ENCODE results near the gene RBM20. TPM values are rescaled to one million over a fixed set of nuclear protein-coding genes. Genes with fewer than 3 reads are reported as not detected.

The RBM20 gene
- total RNA-seq, 4 donors from 2014 or later: 0.62 to 7.4 (median 3.9) TPM

GRCh38 chr10:110746254-110746826, 102.2 kb downstream of the RBM20 start:
- WGBS, 2 donors (ENCODE audit: low coverage in 1 of 2): 11 to 13% methylated on average over 1 to 4 of the region's 4 CpGs
- Histone ChIP-seq H3K27me3 (no peaks in the 10 kb centered on the region), H3K4me3 (no peak overlapping the region), H3K4me1 (peaks cover 0 to 10% (median 0%) of the 10 kb centered on the region in 3 donors), H3K36me3 (no peaks in the 10 kb centered on the region), H3K27ac (no peak overlapping the region), H3K9me3 (peaks cover 0 to 8% (median 0%) of the 10 kb centered on the region in 3 donors)
- ATAC-seq: peak; percentile 67
- TF ChIP-seq EP300 (IDR thresholded peaks at IDR 0.05): no peak
- TF ChIP-seq POLR2AphosphoS5 (IDR thresholded peaks at IDR 0.05): no peak
- TF ChIP-seq CTCF (IDR thresholded peaks at IDR 0.05): peak; percentile 71 to 85 (median 80)
- TF ChIP-seq POLR2A (IDR thresholded peaks at IDR 0.05): no peak

DNA sequence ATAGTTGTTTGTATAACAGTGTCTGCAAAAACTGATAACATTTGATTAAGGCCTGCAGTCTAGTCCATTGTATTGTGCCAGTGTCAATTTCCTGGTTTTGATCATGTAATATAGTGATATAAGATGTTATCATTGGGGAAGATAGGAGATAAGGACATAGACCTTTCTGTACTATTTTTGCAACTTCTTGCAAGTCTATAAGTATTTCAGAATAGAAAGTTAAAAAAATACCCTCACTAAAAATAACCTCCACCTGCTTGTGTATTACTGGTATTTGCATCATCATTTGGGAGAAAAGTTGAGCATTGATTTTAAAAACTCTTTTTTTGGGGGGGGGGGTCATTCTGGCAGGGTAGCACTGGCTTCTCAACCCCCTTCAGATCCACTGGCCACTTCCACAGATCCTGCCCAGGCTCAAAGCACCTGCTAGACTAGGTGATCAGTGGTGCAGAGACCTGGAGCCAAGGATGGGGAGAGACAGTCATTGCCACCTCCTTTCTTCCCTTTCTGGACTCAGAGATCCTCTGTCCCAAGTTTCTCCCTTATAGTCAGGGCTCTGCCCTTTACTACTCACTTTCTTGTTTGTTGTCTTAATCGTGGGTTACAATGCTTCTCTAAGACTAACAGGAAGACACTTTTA, 103.0 kb downstream of the RBM20 start:
- peaks cover 0 to 10% (median 0%) of the 10 kb centered on the region in 3 donors for H3K4me1 ChIP-seq
- H3K9me3 ChIP-seq: peaks cover 0 to 8% (median 0%) of the 10 kb centered on the region in 3 donors
- TF ChIP-seq CTCF (IDR thresholded peaks at IDR 0.05) (no peak), POLR2AphosphoS5 (IDR thresholded peaks at IDR 0.05) (no peak), EP300 (IDR thresholded peaks at IDR 0.05) (no peak), POLR2A (IDR thresholded peaks at IDR 0.05) (no peak)
- no peaks in the 10 kb centered on the region for H3K36me3 ChIP-seq
- no peak for ATAC-seq
- H3K27ac ChIP-seq: no peak overlapping the region
- no peaks in the 10 kb centered on the region for H3K27me3 ChIP-seq
- 17 to 44% methylated on average over 1 of the region's 1 CpG for WGBS, 2 donors (ENCODE audit: low coverage in 1 of 2)
- no peak overlapping the region for H3K4me3 ChIP-seq

GRCh38 chr10:110747609-110748464, 103.7 kb downstream of the RBM20 start:
- WGBS, 2 donors (ENCODE audit: low coverage in 1 of 2): 82 to 100% methylated on average over 1 to 2 of the region's 2 CpGs
- TF ChIP-seq POLR2AphosphoS5 (IDR thresholded peaks at IDR 0.05) (no peak), CTCF (IDR thresholded peaks at IDR 0.05) (no peak), POLR2A (IDR thresholded peaks at IDR 0.05) (no peak), EP300 (IDR thresholded peaks at IDR 0.05) (no peak)
- Histone ChIP-seq H3K27ac (peak overlapping the region in 2 of 4 donors; percentile 48 to 50), H3K4me3 (no peak overlapping the region), H3K9me3 (peaks cover 0 to 8% (median 0%) of the 10 kb centered on the region in 3 donors), H3K36me3 (no peaks in the 10 kb centered on the region), H3K4me1 (peaks cover 0 to 10% (median 0%) of the 10 kb centered on the region in 3 donors), H3K27me3 (no peaks in the 10 kb centered on the region)
- ATAC-seq: no peak

DNA sequence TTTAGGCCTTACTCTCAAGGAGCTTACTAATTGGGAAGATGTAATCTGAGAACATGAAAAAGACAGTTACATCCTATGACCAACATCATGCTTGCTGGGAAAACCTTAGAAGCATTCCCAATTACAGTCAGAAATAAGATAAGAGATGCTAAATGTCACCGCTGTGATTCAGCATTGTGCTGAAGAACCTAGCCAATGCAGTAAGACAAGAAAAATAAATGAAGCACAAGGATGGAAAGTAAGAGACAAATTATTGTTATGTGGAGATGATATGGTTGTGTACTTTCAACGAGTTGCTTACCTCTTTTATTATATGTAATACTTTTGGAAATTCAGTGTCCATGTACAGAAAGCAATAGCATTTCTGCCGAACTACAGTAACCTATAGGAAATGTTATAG, 104.8 kb downstream of the RBM20 start:
- Histone ChIP-seq H3K36me3 (no peaks in the 10 kb centered on the region), H3K27ac (no peak overlapping the region), H3K9me3 (peaks cover 0 to 8% (median 0%) of the 10 kb centered on the region in 3 donors), H3K4me1 (peaks cover 0 to 10% (median 0%) of the 10 kb centered on the region in 3 donors), H3K4me3 (no peak overlapping the region), H3K27me3 (no peaks in the 10 kb centered on the region)
- no peak for TF ChIP-seq POLR2AphosphoS5 (IDR thresholded peaks at IDR 0.05)
- TF ChIP-seq POLR2A (IDR thresholded peaks at IDR 0.05): no peak
- no peak for TF ChIP-seq EP300 (IDR thresholded peaks at IDR 0.05)
- TF ChIP-seq CTCF (IDR thresholded peaks at IDR 0.05): no peak
- WGBS, 2 donors (ENCODE audit: low coverage in 1 of 2): 61 to 72% methylated on average over 2 to 3 of the region's 3 CpGs
- no peak for ATAC-seq

All from gastroesophageal sphincter (tissue), 4 donors.